B cell (primary cell): ENCODE measurements around the gene EHBP1. TPM values are rescaled to one million over a fixed set of nuclear protein-coding genes. Genes with fewer than 3 reads are reported as not detected.

Source experiments
- ATAC-seq: fragments of 200-7000 bp; cut with Tn5 transposase; one replicate; pipeline ENCODE4 v1.10.0; 2021; ENCODE audit warnings: low read depth, mild to moderate bottlenecking, moderate number of reproducible peaks, moderate library complexity
- CTCF ChIA-PET: fragments of 350-600 bp; sonication (Branson Sonifier 250); formaldehyde crosslinking; loops from one replicate; lab custom pipeline; 2021; ENCODE audit warnings: antibody characterized with exemption, inconsistent platforms; lab: Charles Lee
- POLR2A ChIA-PET: fragments of 350-600 bp; sonication (Branson Sonifier 250); formaldehyde crosslinking; loops from one replicate; lab custom pipeline; 2021; ENCODE audit warnings: antibody characterized with exemption; lab: Charles Lee
- DNase-seq: peaks from one replicate; pipeline ENCODE4 v3.0.0; 2013
- H2AFZ ChIP-seq: 2 replicates; pipeline ENCODE4 v1.6.1; 2012; ENCODE audit warnings: mild to moderate bottlenecking, low read depth, low read length; ENCODE audit not compliant: insufficient read depth, poor library complexity, severe bottlenecking
- H3K27ac ChIP-seq, 2 donors: 1 replicate in 1 of 2; 2 replicates in 1 of 2; pipeline ENCODE4 v1.5.1; 2012 to 2013; ENCODE audit warnings: low read length in 2 of 2, mild to moderate bottlenecking in 2 of 2, moderate library complexity in 1 of 2
- H3K27me3 ChIP-seq, 4 experiments: fragments of 200-600 bp in 1 of 4; sonication (generic) in 1 of 4; replicated peaks in 1 of 4; 1 replicate in 2 of 4; 2 replicates in 2 of 4; pipeline versions ENCODE4 v1.6.1 to v1.7.0; 2013 to 2016; ENCODE audit warnings: low read length in 3 of 4, mild to moderate bottlenecking in 2 of 4, mixed read lengths in 1 of 4, moderate library complexity in 1 of 4; ENCODE audit not compliant: insufficient read depth in 4 of 4, control insufficient read depth in 3 of 4; ENCODE audit errors: control extremely low read depth in 1 of 4
- H3K36me3 ChIP-seq, 2 experiments: replicated peaks in 1 of 2; 1 replicate in 1 of 2; 2 replicates in 1 of 2; pipeline versions ENCODE4 v1.6.1 to v1.7.1; 2013; ENCODE audit warnings: low read length in 1 of 2; ENCODE audit not compliant: insufficient read depth in 2 of 2, control insufficient read depth in 1 of 2; ENCODE audit errors: control extremely low read depth in 1 of 2, extremely low read depth in 1 of 2
- H3K4me1 ChIP-seq, 2 donors: fragments of 200-600 bp in 1 of 2; sonication (generic) in 1 of 2; 1 replicate in 1 of 2; 2 replicates in 1 of 2; pipeline versions ENCODE4 v1.5.1 to v1.6.1; 2013 to 2017; ENCODE audit warnings: low read length in 2 of 2; ENCODE audit not compliant: control insufficient read depth in 2 of 2, insufficient read depth in 2 of 2
- H3K4me2 ChIP-seq: replicated peaks from 2 replicates; pipeline ENCODE3; 2012; ENCODE audit warnings: mild to moderate bottlenecking, low read depth, low read length; ENCODE audit not compliant: poor library complexity, severe bottlenecking
- H3K4me3 ChIP-seq, 5 experiments: fragments of 200-600 bp in 1 of 5; sonication (generic) in 1 of 5; 1 replicate in 3 of 5; 2 replicates in 2 of 5; pipeline versions ENCODE4 v1.5.1 to v1.7.0; 2011 to 2016; ENCODE audit warnings: low read length in 4 of 5, mild to moderate bottlenecking in 4 of 5, low read depth in 2 of 5, control low read depth in 1 of 5, moderate library complexity in 1 of 5; ENCODE audit not compliant: insufficient read depth in 1 of 5; ENCODE audit errors: control extremely low read depth in 1 of 5, extremely low read depth in 1 of 5
- H3K79me2 ChIP-seq: fragments of 200-600 bp; sonication (generic); one replicate; pipeline ENCODE4 v1.6.0; 2016; ENCODE audit warnings: low read length; ENCODE audit not compliant: control insufficient read depth, insufficient read depth
- H3K9ac ChIP-seq: fragments of 200-600 bp; sonication (generic); 2 replicates; pipeline ENCODE4 v1.6.1; 2017; ENCODE audit warnings: mild to moderate bottlenecking, low read length, moderate library complexity
- H3K9me3 ChIP-seq, 3 donors: one replicate each; pipeline versions ENCODE4 v1.6.1 to v1.7.1; 2013; ENCODE audit warnings: low read length in 2 of 3; ENCODE audit not compliant: control insufficient read depth in 2 of 3, insufficient read depth in 1 of 3; ENCODE audit errors: control extremely low read depth in 1 of 3
- H4K20me1 ChIP-seq: 2 replicates; pipeline ENCODE4 v1.6.0; 2012; ENCODE audit warnings: mild to moderate bottlenecking, low read length; ENCODE audit not compliant: insufficient read depth, control insufficient read depth, poor library complexity, severe bottlenecking
- H3K27ac Mint-ChIP-seq: one replicate; pipeline ENCODE4 v1.8.0; 2021; ENCODE audit warnings: mixed read lengths
- H3K27me3 Mint-ChIP-seq: one replicate; pipeline ENCODE4 v1.8.0; 2021; ENCODE audit warnings: mixed read lengths
- H3K4me1 Mint-ChIP-seq: one replicate; pipeline ENCODE4 v1.8.0; 2021; ENCODE audit warnings: mixed read lengths
- H3K4me3 Mint-ChIP-seq: one replicate; pipeline ENCODE4 v1.8.0; 2021; ENCODE audit warnings: mixed read lengths
- H3K9me3 Mint-ChIP-seq: one replicate; pipeline ENCODE4 v1.8.0; 2022; ENCODE audit warnings: mixed read lengths; ENCODE audit not compliant: insufficient read depth
- CTCF ChIP-seq: fragments of 200-600 bp; IDR thresholded peaks from one replicate; pipeline ENCODE4 v1.8.0; 2022; ENCODE audit warnings: antibody characterized with exemption, mild to moderate bottlenecking
- EZH2 ChIP-seq: IDR thresholded peaks from 2 replicates; pipeline ENCODE4 v1.6.1; 2012; ENCODE audit warnings: borderline replicate concordance, low read depth, mild to moderate bottlenecking, moderate library complexity, low read length; ENCODE audit not compliant: insufficient read depth, poor library complexity, severe bottlenecking
- WGBS: methylation state at CpG from one replicate; pipeline ENCODE4 v1.1.5; 2013; ENCODE audit warnings: missing lambda C conversion rate; ENCODE audit not compliant: insufficient coverage; 5-methylcytosine and 5-hydroxymethylcytosine counted together
- intact Hi-C: fragments of 100-400 bp; cut with micrococcal nuclease; formaldehyde crosslinking; loops from one replicate; pipeline ENCODE4 v1.10.0; 2022
- polyA plus RNA-seq: library from polyadenylated mRNA; depleted of rRNA; stranded (reverse); fragments of >200 nt; gene quantifications from 2 replicates; pipeline ENCODE4 v1.2.3, GENCODE V29; 2012
- total RNA-seq, 2 donors: library from RNA; stranded (reverse); fragments of 120-200 nt in 1 of 2; gene quantifications; 1 replicate in 1 of 2; 2 replicates in 1 of 2; pipeline versions ENCODE4 v1.2.3 to v1.2.4, GENCODE V29; 2013 to 2022

The EHBP1 gene
- total and polyA plus RNA-seq, 2 donors (not counting 1 experiment from before 2014, with no cell fraction given) = 8.8 to 34.7 TPM

- no peaks in the 10 kb centered on the region for H3K36me3 ChIP-seq
- H3K27ac Mint-ChIP-seq = peak overlapping the region; percentile 15
- H3K27ac ChIP-seq = no peak overlapping the region
- H4K20me1 ChIP-seq = peaks cover 5% of the 10 kb centered on the region
- ATAC-seq (no peak), DNase-seq (peak; percentile 47)
- no peak overlapping the region for H3K4me3 ChIP-seq
- POLR2A ChIA-PET = interaction anchor here (0.6 kb wide), 1 partner anchor 107 kb away, joined by 4 read pairs; no protein-coding TSS in a partner anchor
- peak overlapping the region; percentile 66 for H2AFZ ChIP-seq
- CTCF ChIA-PET = interaction anchor here (0.7 kb wide), 1 partner anchor 9 kb away, joined by 3 read pairs; no protein-coding TSS in a partner anchor
- H3K4me3 Mint-ChIP-seq = peak overlapping the region; percentile 85
- H3K27me3 ChIP-seq = peaks cover 0 to 98% (median 83%) of the 10 kb centered on the region in 4 experiments
- peaks cover 82% of the 10 kb centered on the region for H3K4me1 Mint-ChIP-seq
- H3K79me2 ChIP-seq = no peaks in the 10 kb centered on the region
- no peak overlapping the region for H3K9ac ChIP-seq
- no peak for TF ChIP-seq CTCF
- TF ChIP-seq EZH2 = no peak
- H3K9me3 ChIP-seq = peaks cover 0 to 84% (median 7%) of the 10 kb centered on the region in 3 donors
- 22% methylated on average over 27 of the region's 27 CpGs for WGBS
- H3K4me1 ChIP-seq = peaks cover 94 to 95% of the 10 kb centered on the region in 2 donors
- no peaks in the 10 kb centered on the region for H3K9me3 Mint-ChIP-seq
- peaks cover 84% of the 10 kb centered on the region for H3K27me3 Mint-ChIP-seq
- intact Hi-C loops = loop anchor here (5.0 kb wide), 1 partner anchor 345 kb away; the partner anchor contains the start of gene EHBP1
- H3K4me2 ChIP-seq = peak overlapping the region; percentile 84
Measured at GRCh38 chr2:63052411-63053080, 347.0 kb downstream of the EHBP1 start.
